HG03565 (cell line): ENCODE results near the gene APBA2.

ENCODE experiments used
- ATAC-seq: cut with Tn5 transposase; IDR thresholded peaks from one replicate; pipeline ENCODE4 v1.9.1; 2021; ENCODE audit warnings: mild to moderate bottlenecking, moderate library complexity; ENCODE audit not compliant: unreplicated experiment

APBA2 gene

GRCh38 chr15:29072444-29072843 is 186.7 kb downstream of the APBA2 start:
- no peak for ATAC-seq

- ATAC-seq = no peak
These were observed 188.3 kb downstream of the APBA2 start for GRCh38 chr15:29074045-29074444.

DNA sequence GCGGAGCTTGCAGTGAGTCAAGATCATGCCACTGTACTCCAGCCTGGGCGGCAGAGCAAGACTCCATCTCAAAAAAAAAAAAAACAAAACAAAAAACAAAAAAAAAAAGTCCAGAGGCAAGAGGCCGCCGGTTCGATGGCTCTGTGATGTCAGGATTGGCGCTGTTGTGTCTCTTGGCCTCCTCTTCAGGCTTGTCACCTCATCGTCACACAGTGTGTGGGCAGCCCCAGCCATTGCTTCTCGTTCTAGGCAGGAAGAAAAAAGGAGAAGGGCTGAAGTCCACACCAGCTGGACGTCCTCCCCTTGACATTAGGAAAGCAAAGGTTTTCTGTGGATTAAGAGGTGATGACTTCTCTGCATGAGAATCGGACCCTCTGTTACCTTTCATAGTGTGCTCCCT is 192.8 kb downstream of the APBA2 start:
- ATAC-seq = no peak

DNA sequence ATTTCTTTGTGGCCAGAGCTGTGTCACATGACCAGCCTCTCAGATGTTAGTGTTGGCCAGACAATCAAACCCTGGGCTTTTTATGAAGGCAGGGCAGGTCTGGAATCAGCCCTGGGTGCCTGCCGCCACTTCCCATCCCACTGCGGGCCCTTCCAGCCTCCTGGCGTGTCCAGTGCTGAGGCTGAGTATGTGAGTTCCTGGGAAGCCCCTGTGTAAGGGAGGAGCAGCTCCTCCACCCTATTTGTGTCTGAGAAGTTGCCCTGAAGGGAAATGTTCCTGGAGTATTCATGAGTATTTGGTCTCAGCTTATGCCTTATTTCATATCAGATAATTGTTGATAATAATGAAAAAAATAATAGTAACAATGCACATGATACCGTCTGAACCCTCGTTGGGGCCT is 193.7 kb downstream of the APBA2 start:
- ATAC-seq = no peak

DNA sequence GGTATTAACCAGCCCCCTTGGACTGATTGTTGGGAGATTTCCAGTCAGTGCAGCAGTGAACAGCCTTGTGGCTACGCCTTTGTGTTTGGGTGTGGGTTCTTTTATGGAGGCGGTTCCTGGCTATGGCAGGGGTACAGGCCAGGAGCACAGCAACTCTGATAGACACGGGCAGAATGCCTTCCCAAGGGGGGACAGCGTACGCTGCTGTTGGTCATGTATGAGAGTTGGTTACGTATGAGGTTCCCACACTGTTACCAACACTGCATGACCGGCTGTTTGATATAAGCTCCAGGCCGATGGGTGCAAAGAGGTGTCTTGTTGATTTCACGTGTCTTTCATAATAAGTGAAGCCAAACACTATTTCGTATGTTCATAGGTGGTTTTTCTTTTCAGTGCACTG is 196.0 kb downstream of the APBA2 start:
- ATAC-seq = no peak

GRCh38 chr15:29083161-29083560 is 197.4 kb downstream of the APBA2 start:
- no peak for ATAC-seq

DNA sequence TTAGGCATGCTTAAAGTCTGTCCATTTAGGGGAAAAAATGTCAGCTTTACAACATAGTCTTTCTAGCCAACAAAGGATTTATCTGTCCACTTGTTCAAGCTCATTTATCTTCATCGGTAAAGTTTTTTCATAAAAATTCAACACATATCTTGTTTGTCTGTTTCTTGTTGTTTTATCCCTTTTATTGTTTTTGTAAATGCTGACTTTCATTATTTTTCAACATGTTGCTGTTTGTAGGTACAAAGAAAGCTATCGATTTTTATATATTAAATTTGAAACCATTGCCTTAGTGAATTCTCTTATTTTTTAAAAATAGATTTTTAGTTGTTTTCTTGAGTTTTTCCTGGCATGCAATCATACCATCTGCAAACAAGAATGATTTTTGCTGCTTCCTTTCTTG is 198.1 kb downstream of the APBA2 start:
- ATAC-seq = no peak

DNA sequence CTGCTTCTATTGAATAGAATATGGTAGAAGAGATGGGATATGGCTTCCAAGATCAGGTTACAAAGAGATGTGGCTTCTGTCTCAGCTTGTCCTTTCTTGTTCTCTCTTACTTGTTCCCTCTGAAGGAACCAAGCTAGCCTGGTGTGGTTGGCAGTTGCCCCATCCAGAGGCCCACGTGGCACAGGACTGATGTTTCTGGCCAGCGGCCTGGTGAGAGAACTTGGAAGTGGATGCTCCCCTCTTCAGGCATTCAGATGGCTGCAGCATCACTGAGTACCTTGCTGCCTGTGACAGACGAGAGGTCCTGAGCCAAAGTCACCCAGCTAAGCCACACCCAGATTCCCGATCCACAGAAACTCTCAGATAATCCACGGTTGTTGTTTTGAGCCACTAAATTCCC is 200.2 kb downstream of the APBA2 start:
- ATAC-seq = no peak

GRCh38 chr15:29086891-29087290 is 201.1 kb downstream of the APBA2 start:
- no peak for ATAC-seq

DNA sequence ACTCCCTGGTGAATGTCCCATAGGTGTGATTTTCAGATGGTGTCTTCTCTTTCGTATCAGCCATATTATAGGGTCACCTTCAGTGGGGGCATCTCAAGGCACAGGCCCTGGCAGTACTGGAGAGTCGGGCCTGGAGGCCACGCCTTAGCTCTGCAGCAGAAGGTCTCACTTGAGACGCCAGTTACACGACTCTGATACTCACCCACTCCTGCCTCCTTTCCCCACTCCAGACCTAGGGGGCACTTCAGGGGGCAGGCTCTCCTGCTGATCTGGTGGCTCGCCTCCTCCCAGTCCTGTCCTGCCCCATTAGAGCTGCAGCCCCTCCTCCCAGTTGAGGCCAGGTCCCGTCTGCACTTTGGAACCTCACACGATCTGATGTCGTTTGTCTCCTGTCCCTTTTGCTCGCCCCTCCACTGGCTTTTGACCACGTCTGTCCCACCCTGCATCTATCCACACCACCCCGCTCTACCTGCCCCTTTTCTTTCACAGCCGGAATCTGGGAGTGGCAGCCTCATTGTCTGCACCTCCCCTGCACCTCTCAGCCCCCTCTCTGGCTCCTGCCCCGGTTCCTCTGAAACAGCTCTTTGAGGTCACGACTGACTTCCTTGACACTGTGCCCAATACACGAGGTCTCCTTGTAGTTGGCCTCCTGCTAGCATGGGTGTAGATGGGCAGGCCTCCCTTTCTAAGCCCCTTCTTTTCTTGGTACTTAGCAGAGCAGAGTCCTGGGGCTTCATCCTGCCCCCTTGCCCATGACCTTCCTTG is 201.9 kb downstream of the APBA2 start:
- ATAC-seq = no peak

- ATAC-seq = no peak
These were observed 202.9 kb downstream of the APBA2 start for GRCh38 chr15:29088666-29089065.

DNA sequence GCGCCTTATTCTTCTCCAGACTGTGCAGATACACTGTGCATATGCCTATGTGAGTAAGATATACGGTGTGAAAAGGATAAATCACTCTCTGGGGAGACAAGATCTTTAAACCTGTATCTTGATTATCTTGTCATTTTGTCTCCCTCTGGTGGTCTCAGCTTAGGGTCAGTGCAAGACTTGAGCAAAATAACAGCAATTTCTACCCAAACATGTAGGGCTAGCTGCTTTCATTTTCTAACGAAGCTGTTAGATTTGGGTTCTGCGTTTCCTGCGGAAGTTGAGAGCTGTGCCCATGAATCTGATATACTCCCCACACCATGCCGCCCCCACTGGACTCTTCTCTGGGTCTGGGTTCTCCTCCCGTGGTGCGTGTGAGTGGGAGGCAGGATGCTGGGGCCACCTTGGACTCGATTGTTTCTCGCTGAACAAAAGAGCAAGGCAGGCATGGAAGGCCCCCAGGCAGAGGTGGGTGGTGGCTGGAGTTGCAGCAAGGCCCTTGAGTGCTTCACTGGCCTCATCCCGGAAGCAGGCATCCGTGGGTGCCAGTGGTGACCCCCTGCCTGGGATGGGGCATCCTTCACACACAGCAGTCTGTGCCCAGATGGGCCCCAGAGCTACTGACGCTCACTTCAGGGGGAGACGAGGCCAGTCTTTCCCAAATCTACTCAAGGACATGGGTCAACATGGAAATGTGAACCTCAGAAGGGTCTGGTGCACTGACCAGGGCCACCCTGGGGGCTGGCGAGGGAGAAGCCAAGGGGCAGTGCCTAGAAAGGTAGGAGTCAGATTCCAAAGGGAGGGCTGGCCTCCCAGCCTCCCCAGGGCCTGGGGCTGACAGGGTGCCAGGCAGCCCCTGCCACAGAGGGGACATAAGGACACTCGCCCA is 204.2 kb downstream of the APBA2 start:
- no peak for ATAC-seq

DNA sequence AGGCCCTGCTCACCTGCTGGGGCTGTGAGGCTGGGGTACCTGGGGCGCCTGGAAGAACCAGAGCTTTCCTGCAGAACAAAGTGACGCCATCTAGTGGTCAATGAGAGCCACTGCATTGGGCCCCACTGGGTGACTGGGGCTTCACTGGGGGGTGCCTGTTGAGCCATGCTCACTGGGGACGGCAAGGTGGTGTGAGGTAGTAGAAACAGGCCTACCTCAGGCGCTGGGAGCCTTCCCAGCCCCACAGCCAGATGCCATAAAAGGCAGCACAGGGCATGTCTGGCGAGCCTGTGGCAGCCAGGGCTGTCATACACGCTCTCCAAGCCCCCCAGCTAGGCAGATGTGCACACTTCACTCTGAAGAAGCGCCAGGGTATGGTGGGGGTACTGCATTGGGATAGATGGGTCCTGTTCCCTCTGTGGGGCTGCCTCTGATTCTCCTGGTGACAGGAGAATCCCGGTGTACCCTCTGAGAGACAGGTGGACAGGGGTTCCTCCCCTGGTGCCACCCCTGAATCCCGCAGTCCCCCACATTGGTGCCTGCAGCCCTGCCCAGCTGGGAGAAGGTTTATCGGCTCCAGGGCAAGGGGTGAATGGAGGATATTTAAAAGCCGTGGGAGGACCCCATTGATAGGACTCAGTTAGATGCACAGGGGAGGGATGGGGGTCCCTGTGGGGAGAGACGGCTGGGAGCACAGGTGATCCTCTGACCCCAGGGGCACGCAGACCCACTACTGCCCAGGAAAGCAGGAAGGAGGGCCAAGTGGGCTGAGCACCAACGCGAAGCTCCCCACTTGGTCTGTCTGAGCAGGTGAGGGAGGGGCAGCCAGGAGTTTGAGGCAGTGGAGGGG is 205.1 kb downstream of the APBA2 start:
- ATAC-seq = no peak

GRCh38 chr15:29091666-29092065 is 205.9 kb downstream of the APBA2 start:
- no peak for ATAC-seq

DNA sequence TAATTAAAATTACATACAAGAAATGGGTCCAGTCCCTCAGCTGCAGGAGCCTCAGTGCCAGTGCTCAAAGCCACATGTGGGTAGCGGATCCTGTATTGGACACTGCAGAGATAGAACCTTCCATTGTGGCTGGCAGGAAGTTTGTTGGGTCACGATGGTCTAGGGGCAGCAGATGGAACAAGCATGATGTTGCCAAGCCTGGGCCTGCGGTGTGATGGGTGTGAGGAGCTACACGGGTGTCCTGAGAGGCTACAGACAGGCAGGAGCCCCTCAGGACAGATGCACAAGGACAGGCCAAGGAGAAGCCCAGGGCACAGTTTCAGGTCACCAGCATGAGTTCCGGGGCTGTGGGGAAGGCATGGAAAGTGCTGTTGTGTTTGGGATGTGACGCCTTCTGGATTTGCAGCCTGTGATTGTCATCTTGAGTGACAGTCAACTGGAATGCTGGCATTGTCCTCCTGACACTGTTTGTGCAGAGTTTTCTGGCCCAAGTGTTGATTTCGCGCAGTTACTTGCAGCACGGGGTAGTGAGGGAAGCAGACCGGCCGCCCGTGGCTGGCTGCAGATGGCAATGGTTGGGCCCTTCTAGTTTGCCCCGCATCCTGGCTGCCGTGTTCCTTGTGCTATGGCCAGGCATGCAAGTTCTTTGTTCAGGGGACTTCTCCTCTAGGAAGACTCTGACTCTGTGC is 206.7 kb downstream of the APBA2 start:
- ATAC-seq = no peak

GRCh38 chr15:29093065-29093435 is 207.3 kb downstream of the APBA2 start:
- no peak for ATAC-seq

DNA sequence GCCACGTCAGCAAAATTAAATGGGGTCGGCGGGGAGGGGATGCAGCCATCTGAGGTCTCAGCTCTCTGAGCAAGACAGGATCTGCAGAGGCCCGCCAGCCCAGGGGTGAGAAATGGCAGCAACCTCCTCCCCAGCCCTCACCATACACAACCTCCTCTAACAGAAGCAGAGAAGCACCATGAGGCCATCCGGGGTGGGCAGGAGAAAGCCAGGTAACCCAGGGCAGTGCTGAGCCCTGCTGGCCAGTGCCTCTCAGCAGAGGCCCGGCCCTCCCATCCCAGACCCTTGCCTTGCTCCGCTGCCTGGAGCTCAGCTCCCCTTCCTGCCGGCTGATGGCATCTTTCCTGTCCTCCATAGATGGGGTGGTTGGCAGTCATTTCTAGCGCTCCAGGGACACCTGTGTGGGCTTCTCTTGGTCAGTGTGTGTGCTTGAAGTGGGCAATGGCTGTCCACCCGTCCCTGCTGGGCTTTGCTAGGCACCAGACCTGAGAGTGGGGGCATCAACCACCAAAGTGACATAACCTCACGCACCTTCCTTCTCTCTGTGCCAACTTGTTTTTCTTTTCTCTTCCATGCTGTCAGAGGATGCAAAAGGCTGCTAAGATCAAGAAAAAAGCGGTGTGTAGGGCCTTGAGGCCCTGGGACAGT is 208.0 kb downstream of the APBA2 start:
- no peak for ATAC-seq

GRCh38 chr15:29094711-29095110 is 208.9 kb downstream of the APBA2 start:
- ATAC-seq = no peak

- ATAC-seq = no peak
These were observed 210.0 kb downstream of the APBA2 start for GRCh38 chr15:29095746-29096145.

DNA sequence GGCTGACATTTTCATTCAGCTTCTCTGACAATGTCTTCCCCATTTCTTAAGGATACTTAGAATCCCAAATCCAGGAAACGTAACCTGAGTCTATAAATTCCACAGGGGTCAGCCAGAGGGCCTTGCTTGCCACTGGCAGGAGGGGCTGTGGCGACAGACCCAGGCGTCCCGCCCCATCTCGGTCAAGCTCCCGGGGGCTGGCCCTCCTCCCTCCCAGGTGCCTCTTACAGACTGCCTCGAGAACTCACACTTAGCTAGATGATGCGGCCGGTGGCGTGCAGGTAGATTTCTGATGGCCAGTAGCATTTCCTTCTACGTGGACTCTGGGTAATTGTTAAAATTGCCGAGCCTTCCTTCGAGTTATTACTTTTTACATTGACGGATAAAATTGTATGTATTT is 211.4 kb downstream of the APBA2 start:
- ATAC-seq = no peak
